ACC112 (cell line): ENCODE results near the gene USP3.
A peak's percentile ranks its signal among the peaks of the same experiment; 100 is the strongest.

Experiments
- H2AFZ ChIP-seq: fragments of 200-600 bp; sonication (generic); one replicate; pipeline ENCODE4 v1.6.0; 2017; ENCODE audit warnings: antibody characterized with exemption, low read length; ENCODE audit not compliant: unreplicated experiment
- H3K27ac ChIP-seq: fragments of 200-600 bp; sonication (generic); 2 replicates; pipeline ENCODE4 v1.5.1; 2014; ENCODE audit warnings: low read depth, mild to moderate bottlenecking, antibody characterized with exemption, low read length, moderate library complexity
- H3K27me3 ChIP-seq: fragments of 200-600 bp; sonication (generic); 2 replicates; pipeline ENCODE4 v1.6.1; 2014; ENCODE audit warnings: mild to moderate bottlenecking, antibody characterized with exemption, low read length, moderate library complexity, mixed read lengths; ENCODE audit not compliant: insufficient read depth
- H3K36me3 ChIP-seq: fragments of 200-600 bp; sonication (generic); 2 replicates; pipeline ENCODE4 v1.6.1; 2016; ENCODE audit warnings: mild to moderate bottlenecking, antibody characterized with exemption, low read length, moderate library complexity, mixed read lengths; ENCODE audit not compliant: insufficient read depth
- H3K4me1 ChIP-seq: fragments of 200-600 bp; sonication (generic); one replicate; pipeline ENCODE4 v1.6.1; 2016; ENCODE audit warnings: low read length, mixed read lengths; ENCODE audit not compliant: insufficient read depth, unreplicated experiment, control insufficient read depth
- H3K4me3 ChIP-seq: fragments of 200-600 bp; sonication (generic); 2 replicates; pipeline ENCODE4 v1.5.1; 2014; ENCODE audit warnings: mild to moderate bottlenecking, low read depth, low read length
- H3K79me2 ChIP-seq: fragments of 200-600 bp; sonication (generic); one replicate; pipeline ENCODE4 v1.6.0; 2016; ENCODE audit warnings: low read length; ENCODE audit not compliant: control insufficient read depth, unreplicated experiment, insufficient read depth

USP3 gene

DNA sequence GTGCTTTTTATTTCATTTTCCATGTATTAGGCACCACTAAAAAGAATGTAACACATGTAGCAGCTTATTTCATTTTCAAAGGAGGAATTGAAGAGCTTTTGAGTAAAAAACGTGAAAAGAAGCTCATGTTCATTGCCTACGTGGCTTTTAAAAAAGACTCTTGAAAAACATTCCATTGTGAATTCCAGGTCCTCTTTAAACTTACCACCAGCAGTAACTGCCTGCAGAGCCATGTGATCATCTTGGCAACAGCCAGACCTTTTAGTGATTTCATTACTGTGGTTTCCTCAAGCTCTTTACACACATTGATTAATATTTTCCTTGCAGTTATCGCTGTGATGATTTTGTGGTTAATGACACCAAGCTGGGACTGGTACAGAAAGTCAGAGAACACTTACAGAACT, 49.0 kb downstream of the USP3 start:
- H3K27me3 ChIP-seq = no peaks in the 10 kb centered on the region
- peak overlapping the region; percentile 47 for H2AFZ ChIP-seq
- H3K36me3 ChIP-seq = peaks cover 7% of the 10 kb centered on the region; the same call in 1 of the 2 replicates
- H3K4me3 ChIP-seq = peak overlapping the region; percentile 69
- peaks cover 32% of the 10 kb centered on the region for H3K4me1 ChIP-seq
- peak overlapping the region; percentile 87 for H3K27ac ChIP-seq
- peaks cover 12% of the 10 kb centered on the region for H3K79me2 ChIP-seq

DNA sequence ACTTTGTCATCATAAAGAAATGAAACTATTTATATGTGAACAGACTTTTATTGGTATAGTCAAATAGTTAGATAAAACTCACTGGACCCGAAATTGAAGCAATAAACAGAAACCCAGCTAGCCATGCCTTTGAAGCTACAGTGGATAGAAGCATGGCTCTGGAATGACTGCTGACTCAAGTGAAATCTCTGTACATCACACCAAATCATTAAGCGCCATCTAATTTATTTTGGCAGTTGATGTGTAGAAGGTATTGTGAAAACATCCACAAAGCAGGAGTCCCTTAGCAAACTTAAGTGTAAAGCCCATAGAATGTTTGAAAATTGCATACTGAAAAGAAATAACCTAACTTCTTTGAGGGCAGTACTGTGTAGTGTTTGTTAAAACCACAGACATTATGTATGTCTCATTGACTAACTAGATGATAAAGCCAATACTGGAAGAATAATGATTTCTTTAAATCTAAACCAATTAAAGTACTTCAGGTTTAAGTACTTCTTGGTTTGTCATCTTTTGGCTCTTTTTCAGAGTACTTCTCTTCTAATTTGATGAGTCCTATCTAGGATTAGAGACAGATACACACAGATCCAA, 50.0 kb downstream of the USP3 start:
- no peak overlapping the region for H3K4me3 ChIP-seq
- peak overlapping the region; percentile 87; the same call in 1 of the 2 replicates for H3K27ac ChIP-seq
- H3K27me3 ChIP-seq = no peaks in the 10 kb centered on the region
- peaks cover 12% of the 10 kb centered on the region for H3K79me2 ChIP-seq
- H2AFZ ChIP-seq = no peak overlapping the region
- peaks cover 32% of the 10 kb centered on the region for H3K4me1 ChIP-seq
- peaks cover 13% of the 10 kb centered on the region for H3K36me3 ChIP-seq

- no peak overlapping the region for H2AFZ ChIP-seq
- H3K4me1 ChIP-seq = peaks cover 32% of the 10 kb centered on the region
- no peak overlapping the region for H3K27ac ChIP-seq
- no peak overlapping the region for H3K4me3 ChIP-seq
- H3K27me3 ChIP-seq = no peaks in the 10 kb centered on the region
- peaks cover 12% of the 10 kb centered on the region for H3K79me2 ChIP-seq
- peaks cover 17% of the 10 kb centered on the region for H3K36me3 ChIP-seq
Measured at GRCh38 chr15:63555507-63555906, 51.1 kb downstream of the USP3 start.

DNA sequence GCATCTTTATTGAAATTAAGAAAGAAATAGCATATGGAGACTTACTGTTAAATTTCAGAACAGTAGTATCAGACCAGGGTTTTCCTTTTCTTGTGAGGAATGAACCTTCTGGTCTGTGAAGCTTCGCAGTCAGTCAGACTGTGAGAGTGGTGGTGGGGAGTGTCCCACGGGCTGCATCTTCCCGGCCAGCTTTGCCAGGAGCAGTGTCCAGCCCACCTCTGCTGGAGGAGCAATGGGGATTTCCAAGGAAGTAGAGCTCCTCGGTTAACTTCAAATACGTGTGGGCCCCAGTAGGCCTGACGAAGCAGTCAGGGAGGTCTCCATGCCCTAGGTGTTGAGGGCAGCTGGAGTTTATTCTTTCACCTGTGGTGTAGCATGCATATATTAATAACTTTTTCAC, 51.9 kb downstream of the USP3 start:
- Histone ChIP-seq H3K4me1 (peaks cover 29% of the 10 kb centered on the region), H3K27ac (no peak overlapping the region), H3K27me3 (no peaks in the 10 kb centered on the region), H2AFZ (no peak overlapping the region), H3K36me3 (peaks cover 17% of the 10 kb centered on the region), H3K4me3 (no peak overlapping the region), H3K79me2 (peaks cover 12% of the 10 kb centered on the region)

DNA sequence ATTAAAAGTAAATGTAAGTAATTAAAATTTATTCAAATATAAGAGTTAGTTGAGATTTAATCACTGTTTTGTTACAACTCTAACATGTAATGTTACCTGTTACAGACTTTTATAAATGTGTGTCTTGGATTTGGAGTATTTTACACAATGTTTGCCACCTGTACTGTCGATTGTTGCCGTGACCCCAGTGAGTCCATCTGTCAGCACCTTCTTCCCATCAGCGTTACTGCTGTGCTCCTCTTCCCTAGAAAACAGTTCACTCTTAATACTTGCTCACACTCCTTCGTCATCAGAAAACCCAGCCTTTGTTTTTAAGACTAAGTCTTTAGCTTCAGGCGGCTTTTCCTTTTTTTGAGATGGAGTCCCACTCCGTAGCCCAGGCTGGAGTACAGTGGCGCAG, 52.3 kb downstream of the USP3 start:
- no peak overlapping the region for H3K27ac ChIP-seq
- H2AFZ ChIP-seq = no peak overlapping the region
- peaks cover 17% of the 10 kb centered on the region for H3K36me3 ChIP-seq
- H3K4me3 ChIP-seq = no peak overlapping the region
- peaks cover 12% of the 10 kb centered on the region for H3K79me2 ChIP-seq
- peaks cover 27% of the 10 kb centered on the region for H3K4me1 ChIP-seq
- H3K27me3 ChIP-seq = no peaks in the 10 kb centered on the region

GRCh38 chr15:63559753-63560152, 55.4 kb downstream of the USP3 start:
- no peak overlapping the region for H2AFZ ChIP-seq
- no peaks in the 10 kb centered on the region for H3K79me2 ChIP-seq
- no peaks in the 10 kb centered on the region for H3K27me3 ChIP-seq
- no peaks in the 10 kb centered on the region for H3K4me1 ChIP-seq
- no peak overlapping the region for H3K27ac ChIP-seq
- H3K4me3 ChIP-seq = no peak overlapping the region
- peaks cover 34% of the 10 kb centered on the region for H3K36me3 ChIP-seq

DNA sequence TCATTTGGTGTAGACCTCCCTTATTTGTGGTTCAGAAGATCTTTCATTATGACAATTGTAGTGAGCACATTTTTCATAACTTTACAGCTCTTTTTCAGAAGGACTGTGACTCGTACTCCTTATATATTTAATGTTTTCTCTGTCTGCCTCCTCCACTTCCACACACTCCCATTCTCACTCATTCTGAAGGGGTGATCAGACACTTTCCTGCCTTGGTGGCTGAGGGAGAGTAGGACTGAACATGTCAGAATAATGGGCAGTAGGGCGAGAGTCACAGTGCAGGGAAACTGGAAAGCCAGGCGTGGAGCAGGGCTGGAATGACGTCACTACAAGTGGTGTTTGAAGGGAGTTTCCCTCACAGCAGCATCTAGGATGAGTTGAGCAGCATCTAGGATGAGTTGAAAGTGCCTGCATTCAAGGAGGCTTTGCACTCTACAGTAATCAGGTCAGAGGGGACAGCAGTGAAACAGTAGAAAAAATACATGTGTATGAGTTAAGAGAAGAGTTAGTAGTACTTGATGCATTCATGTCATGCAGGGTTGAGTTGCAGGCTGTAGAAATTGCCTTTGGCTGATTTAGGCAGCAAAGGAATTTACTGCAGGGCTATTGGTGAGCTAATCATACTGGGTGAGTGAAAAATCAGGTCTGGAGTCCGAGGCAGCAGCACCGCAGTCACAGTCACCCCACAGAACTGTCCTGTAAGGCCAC, 56.5 kb downstream of the USP3 start:
- no peak overlapping the region for H2AFZ ChIP-seq
- H3K4me1 ChIP-seq = no peaks in the 10 kb centered on the region
- no peaks in the 10 kb centered on the region for H3K79me2 ChIP-seq
- H3K27me3 ChIP-seq = no peaks in the 10 kb centered on the region
- peaks cover 34% of the 10 kb centered on the region for H3K36me3 ChIP-seq
- H3K4me3 ChIP-seq = no peak overlapping the region
- no peak overlapping the region for H3K27ac ChIP-seq

DNA sequence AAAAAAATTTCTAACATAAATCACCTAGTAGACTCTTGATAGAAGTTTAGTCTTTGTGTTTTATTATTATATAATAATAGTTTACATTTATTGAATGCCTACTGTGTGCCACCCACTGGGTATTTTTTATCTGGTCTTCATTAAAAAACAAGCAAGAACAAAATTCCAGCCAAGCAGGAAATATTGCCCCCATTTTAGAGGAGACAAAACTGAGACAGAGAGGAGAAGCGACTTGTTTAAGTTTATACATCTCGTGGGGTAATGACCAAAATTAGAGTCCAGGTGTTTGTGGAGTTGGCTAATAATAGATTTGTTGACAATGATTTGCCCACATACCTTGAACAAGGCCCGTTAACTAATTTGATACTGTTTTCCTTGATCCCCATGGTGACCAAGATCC, 59.7 kb downstream of the USP3 start:
- Histone ChIP-seq H3K36me3 (peaks cover 25% of the 10 kb centered on the region), H3K4me1 (no peaks in the 10 kb centered on the region), H3K4me3 (no peak overlapping the region), H3K79me2 (no peaks in the 10 kb centered on the region), H3K27me3 (no peaks in the 10 kb centered on the region), H2AFZ (no peak overlapping the region), H3K27ac (no peak overlapping the region)

- Histone ChIP-seq H3K4me1 (no peaks in the 10 kb centered on the region), H3K36me3 (peaks cover 22% of the 10 kb centered on the region), H3K79me2 (no peaks in the 10 kb centered on the region), H2AFZ (no peak overlapping the region), H3K27me3 (no peaks in the 10 kb centered on the region), H3K4me3 (no peak overlapping the region), H3K27ac (no peak overlapping the region)
Measured at GRCh38 chr15:63565536-63566186, 61.3 kb downstream of the USP3 start.

- Histone ChIP-seq H3K27me3 (no peaks in the 10 kb centered on the region), H3K79me2 (no peaks in the 10 kb centered on the region), H3K4me1 (peaks cover 9% of the 10 kb centered on the region), H2AFZ (no peak overlapping the region), H3K36me3 (peaks cover 28% of the 10 kb centered on the region), H3K4me3 (no peak overlapping the region), H3K27ac (no peak overlapping the region)
Measured at GRCh38 chr15:63572749-63573464, 68.5 kb downstream of the USP3 start.
